GM15510 (cell line): ENCODE measurements around the gene CHCHD3.

Experiments used
- POLR2A ChIP-seq: IDR thresholded peaks from 3 replicates; pipeline ENCODE4 v1.6.1; 2011; ENCODE audit warnings: borderline replicate concordance; ENCODE audit not compliant: insufficient read length; ENCODE audit errors: extremely low read depth

CHCHD3 gene

DNA sequence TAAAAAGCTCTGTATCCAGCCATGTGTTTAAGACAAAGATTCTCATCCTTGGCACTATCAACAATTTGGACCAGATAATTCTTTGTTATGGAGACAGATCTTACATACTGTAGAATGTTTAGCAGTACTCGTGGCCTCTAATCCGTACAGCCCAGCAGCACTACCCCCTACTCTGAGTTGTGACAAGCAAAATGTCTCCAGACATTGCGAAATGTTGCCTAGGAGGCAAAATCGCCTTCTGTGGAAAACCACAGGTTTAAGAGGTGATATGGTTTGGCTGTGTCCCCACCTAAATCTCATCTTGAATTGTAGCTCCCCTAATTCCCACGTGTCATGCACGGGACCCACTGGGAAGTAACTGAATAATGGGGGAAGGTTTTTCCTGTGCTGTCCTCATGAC, 186.7 kb downstream of the CHCHD3 start:
- no peak for TF ChIP-seq POLR2A

DNA sequence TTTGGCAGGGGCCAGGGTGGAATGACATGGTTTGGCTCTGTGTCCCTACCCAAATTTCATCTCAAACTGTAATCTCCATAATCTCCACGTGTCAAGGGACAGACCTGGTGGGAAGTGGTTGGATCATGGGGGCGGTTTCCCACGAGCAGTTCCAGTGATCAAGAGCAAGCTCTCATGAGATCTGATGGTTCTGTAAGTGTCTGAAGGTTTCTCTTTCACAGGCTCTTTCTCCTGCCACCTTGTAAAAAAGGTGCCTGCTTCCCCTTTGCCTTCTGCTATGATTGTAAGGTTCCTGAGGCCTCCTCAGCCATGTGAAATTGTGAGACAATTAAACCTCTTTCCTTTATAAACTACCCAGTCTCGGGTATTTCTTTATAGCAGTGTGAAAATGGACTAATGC, 188.3 kb downstream of the CHCHD3 start:
- no peak for TF ChIP-seq POLR2A

DNA sequence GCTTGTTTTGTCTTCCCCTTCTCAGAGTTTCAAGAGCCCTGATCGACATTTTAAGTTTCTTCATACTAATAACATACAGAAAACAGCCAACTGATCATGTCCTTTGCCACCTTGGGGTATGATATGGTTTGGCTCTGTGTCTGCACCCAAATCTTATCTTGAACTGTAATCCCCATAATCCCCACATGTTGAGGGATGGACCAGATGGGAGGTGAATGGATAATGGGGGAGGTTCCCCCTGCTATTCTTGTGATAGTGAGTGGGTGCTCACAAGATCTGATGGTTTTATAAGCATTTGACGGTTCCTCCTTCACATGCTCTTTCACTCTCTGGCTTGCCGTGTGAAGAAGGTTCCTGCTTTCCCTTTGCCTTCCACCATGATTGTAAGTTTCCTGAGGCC, 190.3 kb downstream of the CHCHD3 start:
- TF ChIP-seq POLR2A, result no peak

DNA sequence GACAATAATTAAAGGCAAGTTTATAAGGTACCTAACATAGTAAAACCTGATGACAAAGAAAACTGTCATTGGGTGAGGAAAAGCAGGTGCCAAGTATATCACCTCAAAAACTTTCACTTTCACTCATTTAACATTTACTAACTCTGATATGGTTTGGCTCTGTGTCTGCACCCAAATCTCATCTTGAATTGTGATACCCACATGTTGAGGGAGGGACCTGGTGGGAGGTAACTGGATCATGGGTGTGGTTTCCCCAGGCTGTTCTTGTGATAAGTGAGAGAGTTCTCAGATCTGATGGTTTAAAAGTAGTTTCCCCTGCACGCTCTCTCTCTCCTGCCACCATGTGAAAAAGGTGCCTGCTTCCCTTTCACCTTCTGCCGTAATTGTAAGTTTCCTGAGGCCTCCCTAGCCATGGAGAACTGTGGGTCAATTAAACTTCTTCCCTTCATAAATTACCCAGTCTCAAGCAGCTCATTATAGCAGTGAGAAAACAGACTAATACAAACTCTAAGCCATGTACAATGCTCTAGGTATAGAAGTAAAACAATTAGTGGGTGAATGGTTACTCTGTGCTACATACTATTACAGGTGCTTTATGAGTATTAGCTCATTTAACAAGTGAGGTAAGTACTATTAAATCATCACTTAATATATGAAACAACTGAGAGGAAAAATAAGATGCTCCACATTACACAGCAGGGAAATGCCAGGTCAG, 199.0 kb downstream of the CHCHD3 start:
- no peak for TF ChIP-seq POLR2A

DNA sequence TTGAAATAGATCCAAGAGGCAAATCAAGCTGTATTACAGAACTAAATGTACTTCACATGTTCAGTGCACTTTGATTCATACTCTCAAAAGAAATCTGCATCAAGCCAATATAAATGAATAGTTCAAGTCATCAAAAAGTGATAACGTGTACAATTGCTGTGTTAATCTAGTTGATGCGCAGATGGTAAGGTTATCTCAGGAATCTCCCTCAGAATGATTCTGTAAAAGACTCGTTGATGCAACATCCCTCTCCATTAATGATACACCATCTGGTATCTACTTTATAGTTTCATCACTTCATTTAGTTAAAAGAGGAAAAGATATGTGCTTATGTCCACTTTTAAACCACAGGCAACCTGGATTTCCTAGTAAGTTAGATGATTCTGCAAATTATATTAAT, 200.6 kb downstream of the CHCHD3 start:
- no peak for TF ChIP-seq POLR2A

DNA sequence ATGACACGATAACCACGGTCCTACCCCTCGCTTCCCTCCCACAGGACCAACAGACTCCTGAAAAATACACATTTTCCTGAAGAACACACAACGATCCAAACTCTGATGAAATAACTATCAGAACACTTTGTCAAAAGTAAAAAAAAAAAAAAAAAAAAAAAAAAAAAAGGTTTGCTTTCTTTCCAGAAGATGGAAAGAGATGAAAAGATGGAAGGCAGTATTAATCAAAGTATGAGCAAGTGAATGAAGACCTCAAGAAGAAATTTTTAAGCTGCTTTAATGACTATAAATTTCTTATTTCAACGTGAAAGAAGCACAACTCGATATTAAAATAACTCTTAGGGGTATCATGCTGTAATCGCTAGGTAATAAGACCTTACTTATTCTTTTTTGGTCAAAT, 202.3 kb downstream of the CHCHD3 start:
- TF ChIP-seq POLR2A, result no peak

DNA sequence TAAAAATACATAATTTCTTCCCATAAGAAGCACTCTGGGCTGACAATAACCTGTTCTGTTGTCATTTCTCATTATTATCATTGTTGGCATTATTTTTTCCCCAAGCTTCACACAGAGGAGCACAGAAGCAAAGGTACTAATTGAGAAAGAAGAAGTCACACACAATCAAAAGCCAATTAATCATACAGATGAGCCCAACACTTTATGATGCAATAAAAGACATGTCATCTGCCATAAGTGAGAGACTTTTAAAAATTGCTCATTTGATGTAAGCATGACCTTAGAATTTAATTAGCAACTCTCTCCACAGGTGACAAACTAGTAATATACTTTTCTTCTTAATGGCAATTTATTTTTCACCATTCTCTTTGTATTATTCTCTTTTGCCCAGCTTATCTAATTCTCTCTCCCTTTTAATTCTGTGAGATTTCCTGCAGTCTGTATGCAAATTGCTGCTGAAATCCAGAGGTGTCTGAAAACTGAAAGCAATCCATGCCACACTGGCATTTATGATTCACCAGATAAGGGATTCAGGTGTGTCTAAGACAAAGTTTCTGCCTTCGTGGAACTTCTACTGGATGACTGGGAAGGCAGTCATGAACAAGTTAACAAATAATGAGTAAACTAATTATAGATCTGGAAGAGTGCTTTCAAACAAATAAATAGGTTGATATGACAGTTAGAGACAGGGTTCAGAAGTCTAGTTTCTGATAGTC, 203.5 kb downstream of the CHCHD3 start:
- no peak for TF ChIP-seq POLR2A

DNA sequence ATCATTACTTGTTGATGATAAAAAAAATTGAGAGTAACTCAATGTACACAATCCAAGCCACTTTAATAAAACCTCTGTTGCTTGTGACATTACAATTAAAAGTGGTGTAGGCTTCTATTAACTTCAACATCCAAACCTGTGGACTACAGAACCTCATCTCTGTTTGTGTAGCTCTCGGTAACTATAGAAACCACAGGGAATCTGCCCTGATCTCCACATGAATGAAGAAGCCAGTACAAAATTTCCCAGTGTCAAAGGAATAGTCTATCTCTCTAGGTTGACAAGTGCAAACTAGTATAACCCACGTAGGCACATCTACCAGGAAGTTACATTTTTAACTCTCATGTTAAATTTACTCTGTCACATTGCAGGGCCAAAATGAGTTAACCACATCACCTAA, 204.3 kb downstream of the CHCHD3 start:
- no peak for TF ChIP-seq POLR2A

DNA sequence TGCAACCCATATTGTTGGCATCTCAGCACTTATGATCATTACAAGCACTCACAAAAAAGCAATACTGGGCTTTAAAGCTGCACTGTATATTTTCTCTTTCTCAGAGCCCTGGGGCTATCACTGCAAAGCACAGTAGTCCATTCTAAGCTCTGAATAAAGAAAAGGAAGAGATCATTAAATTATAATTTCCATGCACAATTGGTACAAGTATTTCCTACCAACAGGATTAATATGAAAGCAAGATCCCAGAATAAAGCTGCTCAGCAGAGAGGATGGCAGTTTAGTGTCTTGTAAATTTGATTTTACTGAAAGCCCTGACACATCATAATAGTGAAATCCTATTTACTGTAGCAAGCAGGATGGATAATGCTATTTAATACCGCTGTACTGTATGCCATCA, 205.3 kb downstream of the CHCHD3 start:
- no peak for TF ChIP-seq POLR2A

DNA sequence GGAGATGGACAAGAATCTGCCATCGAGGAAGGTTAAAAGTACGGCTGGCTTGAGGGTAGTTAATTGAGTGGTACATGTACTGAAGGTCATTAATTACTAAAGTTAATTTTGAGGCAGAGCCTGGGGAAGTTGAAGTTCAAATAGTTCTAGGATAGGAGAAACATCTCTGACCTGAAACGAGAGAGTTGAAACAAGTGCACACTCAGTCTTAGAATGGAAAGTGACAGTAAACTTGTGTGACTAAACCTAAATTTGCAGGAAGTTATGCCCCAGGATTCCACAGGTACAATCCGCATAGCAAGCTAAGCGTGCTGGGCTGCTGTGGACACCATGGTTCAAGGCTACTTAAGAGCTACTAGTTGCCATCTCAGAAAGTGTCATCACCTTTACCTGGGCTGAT, 209.9 kb downstream of the CHCHD3 start:
- TF ChIP-seq POLR2A, result no peak

DNA sequence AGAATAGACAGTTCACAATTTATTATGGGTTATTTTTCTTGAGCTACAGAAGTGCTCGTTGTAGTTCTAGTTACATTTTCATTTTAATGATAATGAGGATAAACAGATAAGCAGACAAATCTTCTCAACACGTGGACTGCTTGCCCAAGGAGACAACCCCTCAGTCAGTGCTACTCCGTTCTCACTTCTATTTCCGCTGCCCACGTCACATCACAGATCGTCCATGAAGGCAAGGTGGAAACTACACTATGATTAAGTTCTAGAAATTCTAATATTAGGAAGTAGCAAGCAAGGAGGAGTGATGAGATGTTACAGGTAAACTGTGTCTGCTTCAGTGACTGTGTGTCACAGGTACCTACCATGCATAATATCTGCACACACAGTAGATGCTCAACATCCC, 210.5 kb downstream of the CHCHD3 start:
- TF ChIP-seq POLR2A, result no peak

DNA sequence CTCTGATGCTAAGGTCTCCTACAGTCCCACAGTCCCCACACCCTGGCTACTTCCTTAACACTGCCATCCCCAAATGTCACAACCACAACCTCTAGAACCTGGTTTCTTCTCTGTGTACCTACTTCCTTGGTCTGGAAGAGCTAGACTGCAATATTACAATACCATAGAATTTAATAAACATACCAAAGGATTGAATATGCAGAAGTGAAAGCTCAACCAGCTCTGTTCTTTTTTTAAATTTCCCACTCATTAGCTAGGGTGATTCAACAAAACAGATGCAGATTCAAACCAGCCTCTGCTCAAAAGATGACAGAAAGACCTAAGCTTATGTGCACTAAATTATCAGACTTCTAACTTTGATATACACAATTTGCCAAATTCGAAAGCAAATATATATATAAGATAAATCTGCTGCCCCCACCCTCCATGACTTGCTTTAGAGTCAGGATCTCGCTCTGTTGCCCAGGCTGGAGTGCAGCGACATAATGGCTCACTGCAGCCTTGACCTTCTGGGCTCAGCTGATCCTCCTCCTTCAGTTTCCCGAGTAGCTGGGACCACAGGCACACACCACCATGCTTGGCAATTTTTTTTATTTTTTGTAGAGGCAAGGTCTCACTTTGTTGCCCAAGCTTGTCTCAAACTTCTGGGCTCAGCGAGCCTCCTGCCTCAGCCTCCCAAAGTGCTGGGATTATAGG, 212.6 kb downstream of the CHCHD3 start:
- TF ChIP-seq POLR2A, result no peak

DNA sequence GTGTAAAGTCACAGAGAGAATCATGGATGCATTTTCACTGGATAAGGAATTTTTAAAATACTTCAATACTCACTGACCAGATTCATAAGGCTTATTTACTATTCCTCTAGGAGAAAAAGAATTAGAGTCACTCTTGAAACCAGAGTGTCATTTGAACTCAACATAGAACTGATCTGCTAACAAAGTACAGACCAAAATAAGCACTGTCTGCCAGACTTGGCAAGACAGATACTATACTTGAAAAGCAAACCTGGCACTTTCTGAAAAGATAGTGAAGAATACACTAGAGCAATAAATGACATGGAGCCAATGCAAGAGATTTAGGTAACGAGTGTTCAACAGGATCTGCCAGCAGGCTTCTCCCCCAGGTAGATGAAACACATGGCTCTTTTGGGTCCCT, 215.3 kb downstream of the CHCHD3 start:
- no peak for TF ChIP-seq POLR2A

DNA sequence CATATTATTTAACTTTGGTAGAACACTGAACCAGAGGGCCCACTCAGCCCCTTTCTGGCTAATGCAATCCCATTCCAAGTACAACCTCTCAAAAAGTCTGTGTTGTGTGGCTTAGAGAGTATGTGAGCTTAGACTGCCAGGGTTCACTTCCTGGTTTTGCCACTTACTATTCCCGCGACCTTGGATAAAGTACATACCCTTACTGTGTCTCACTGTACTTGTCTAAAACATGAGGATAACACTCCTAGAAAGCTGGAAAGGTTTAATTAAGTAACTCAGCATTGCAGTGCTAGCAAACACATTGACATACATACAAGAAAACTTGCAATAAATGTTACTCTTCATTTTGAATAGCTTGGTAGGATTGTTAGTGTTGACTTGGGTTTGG, 215.8 kb downstream of the CHCHD3 start:
- TF ChIP-seq POLR2A, result no peak

DNA sequence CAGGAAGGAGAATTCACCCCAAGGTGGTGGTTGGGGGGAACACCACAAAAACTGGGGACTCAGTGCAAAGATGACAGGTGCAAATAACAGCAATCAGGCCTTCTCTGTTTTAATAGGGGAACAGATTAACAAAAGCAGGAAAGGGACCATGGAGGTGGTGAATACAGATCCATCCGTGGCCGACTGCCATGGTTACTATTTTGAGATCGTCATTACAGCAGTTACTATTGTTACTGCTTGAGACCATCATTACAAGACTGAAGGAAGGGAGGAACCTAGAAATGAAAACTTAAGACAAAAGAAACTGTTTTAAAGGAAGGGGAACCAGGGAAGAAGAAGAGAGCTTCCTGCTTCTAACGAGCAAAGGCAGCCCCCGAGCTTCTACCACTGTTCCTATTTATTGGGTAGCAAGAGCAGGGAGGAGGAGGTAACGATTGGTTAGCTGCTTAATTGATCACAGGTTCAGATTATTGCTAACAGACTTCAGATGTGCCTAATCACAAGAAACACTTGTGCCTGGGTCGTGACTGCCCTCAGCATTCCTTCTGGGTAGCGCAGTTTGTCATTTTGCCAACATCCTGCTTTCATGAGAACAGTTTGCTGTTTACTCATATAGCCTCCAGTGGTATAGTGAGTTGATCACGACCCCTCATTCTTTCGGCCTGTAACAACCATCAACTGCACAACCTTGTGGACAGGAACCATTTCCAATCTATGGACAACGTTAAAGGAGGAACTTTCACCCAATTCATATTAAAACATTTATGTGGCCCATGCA, 216.3 kb downstream of the CHCHD3 start:
- no peak for TF ChIP-seq POLR2A
